ENCODE measurements around the gene VAX1. TPM values are rescaled to one million over a fixed set of nuclear protein-coding genes. Genes with fewer than 3 reads are reported as not detected.

The VAX1 gene
- total and polyA plus RNA-seq, 8 donors: not detected

DNA sequence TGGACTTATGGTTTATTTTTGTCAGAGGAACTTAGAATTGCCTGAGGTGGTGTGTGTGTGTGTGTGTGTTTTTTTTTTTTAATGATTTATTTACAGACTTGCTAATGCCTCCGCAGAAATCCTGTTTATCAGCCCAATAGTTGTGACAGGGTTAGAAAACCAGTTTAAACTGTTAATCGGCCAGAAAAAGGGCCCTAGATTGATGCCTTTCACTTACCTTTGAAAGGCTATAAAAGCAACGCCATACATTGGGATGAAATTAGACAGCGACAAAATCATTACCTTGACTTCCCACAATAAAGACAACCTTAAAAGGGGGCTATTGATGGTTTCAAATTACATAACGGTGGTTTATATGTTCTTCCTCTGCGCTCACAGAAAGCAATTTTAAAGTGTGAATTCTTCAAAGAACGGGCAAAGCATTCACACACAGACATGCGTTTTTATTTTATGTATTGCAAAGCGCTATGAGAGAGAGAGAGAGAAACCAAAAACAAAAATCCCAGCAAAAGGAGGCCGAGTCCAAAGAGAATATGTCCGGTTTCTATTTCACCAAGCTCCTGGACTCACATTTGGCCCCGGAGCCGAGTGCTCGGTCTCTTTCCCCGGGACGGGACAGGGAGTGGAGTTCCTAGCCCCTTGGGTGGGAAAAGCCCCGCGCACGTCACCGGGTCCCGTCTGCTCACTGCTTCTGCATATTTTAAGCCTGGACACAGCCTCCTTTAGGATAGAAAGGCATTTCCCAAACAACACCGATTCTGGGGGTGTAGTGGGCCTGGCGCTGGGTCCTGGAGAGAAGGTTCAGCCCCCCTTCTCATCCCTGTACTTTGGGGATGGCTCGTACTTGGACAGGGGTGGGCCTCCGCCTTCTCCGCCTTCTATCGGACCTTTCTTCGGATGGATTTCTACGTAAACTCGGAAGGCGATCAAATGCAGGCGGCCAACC lies 26.8 kb upstream of the VAX1 start:
- TF ChIP-seq, protein P1, sequence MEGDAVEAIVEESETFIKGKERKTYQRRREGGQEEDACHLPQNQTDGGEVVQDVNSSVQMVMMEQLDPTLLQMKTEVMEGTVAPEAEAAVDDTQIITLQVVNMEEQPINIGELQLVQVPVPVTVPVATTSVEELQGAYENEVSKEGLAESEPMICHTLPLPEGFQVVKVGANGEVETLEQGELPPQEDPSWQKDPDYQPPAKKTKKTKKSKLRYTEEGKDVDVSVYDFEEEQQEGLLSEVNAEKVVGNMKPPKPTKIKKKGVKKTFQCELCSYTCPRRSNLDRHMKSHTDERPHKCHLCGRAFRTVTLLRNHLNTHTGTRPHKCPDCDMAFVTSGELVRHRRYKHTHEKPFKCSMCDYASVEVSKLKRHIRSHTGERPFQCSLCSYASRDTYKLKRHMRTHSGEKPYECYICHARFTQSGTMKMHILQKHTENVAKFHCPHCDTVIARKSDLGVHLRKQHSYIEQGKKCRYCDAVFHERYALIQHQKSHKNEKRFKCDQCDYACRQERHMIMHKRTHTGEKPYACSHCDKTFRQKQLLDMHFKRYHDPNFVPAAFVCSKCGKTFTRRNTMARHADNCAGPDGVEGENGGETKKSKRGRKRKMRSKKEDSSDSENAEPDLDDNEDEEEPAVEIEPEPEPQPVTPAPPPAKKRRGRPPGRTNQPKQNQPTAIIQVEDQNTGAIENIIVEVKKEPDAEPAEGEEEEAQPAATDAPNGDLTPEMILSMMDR (IDR thresholded peaks at IDR 0.05): no peak
- no peak for ATAC-seq
- DNase-seq: no peak
- intact Hi-C loops (cut with DNase I): loop anchor here in 1 of 3 donors (5.0 kb wide), 1 partner anchor 363 kb away; no protein-coding TSS in a partner anchor
- Histone ChIP-seq H3K4me1 (peaks cover 0 to 19% (median 12%) of the 10 kb centered on the region in 3 donors), H3K4me3 (peak overlapping the region in 1 of 4 donors; percentile 11), H3K36me3 (no peaks in the 10 kb centered on the region), H3K27ac (no peak overlapping the region), H3K9me3 (no peaks in the 10 kb centered on the region), H3K27me3 (peaks cover 10 to 64% (median 17%) of the 10 kb centered on the region in 4 donors)
- WGBS, 2 donors: 17% methylated on average over 32 of the region's 32 CpGs
- FAIRE-seq: no peak

- peaks cover 14 to 65% (median 17%) of the 10 kb centered on the region in 4 donors for H3K27me3 ChIP-seq
- intact Hi-C loops (cut with DNase I): no loop called here
- H3K36me3 ChIP-seq: no peaks in the 10 kb centered on the region
- H3K4me1 ChIP-seq: peaks cover 0 to 19% (median 12%) of the 10 kb centered on the region in 3 donors
- no peaks in the 10 kb centered on the region for H3K9me3 ChIP-seq
- no peak overlapping the region for H3K27ac ChIP-seq
- H3K4me3 ChIP-seq: no peak overlapping the region
- TF ChIP-seq, protein P1 (IDR thresholded peaks at IDR 0.05): no peak
- 44 to 47% methylated on average over 16 of the region's 16 CpGs for WGBS, 2 donors
- no peak for FAIRE-seq
- no peak for DNase-seq
- no peak for ATAC-seq
These were observed 26.0 kb upstream of the VAX1 start for GRCh38 chr10:117163954-117164548.

DNA sequence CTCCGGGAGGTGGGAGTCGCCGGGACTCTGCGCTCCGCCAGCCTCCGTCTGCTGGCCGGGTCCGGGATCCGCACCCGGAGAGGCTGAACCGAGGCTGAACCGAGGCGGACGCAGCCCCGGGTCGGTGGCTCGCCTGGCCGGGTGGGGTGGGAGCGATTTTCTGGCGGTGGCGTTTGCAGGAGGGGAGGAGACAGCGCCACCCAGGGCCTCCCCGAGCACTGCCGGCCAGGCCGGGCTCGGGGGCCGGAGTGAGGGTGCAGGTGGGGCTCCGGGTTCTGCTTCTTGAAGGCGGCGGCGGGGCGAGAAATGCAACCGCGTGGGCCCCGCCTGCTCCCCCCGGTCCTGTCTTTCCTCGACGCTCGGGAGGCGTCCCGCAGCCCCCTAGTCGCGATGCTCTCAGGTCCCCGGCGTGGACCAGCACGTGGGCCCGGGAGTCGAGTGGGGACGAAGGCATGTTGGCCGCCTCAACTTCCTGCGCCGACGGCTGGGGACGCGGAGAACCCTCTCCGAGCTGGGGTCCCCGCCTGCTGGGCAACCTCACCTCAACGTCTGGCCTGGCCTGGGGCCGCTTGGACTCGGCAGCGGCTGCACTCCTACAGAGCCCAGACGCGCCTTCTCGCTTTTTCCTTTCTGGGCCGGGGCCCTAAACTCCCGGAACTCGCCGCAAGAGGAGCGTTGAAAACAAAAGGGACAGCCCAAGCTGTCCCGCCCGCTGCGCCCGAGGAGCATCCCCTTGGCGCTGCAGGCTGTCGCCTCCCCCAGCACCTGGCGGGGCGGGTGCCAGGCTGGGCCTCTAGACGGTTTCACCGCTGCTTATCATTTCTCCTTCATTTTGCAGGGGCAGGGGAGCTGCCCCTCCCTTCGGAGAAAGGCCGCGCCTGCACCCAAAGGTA lies 25.2 kb upstream of the VAX1 start:
- Histone ChIP-seq H3K9me3 (no peaks in the 10 kb centered on the region), H3K27ac (no peak overlapping the region), H3K4me1 (peaks cover 0 to 19% (median 12%) of the 10 kb centered on the region in 3 donors), H3K4me3 (peak overlapping the region in 2 of 4 donors; percentile 14 to 45), H3K27me3 (peaks cover 14 to 67% (median 19%) of the 10 kb centered on the region in 4 donors), H3K36me3 (no peaks in the 10 kb centered on the region)
- no peak for FAIRE-seq
- intact Hi-C loops (cut with DNase I): no loop called here
- ATAC-seq: peak in 3 of 4 donors; percentile 19 to 43 (median 33)
- TF ChIP-seq, protein P1 (IDR thresholded peaks at IDR 0.05): no peak
- WGBS, 2 donors: 8 to 9% methylated on average over 66 to 82 of the region's 82 CpGs
- peak in 2 of 6 donors; percentile 72 to 73 for DNase-seq

- H3K27ac ChIP-seq: no peak overlapping the region
- FAIRE-seq (no peak), DNase-seq (no peak), ATAC-seq (peak in 3 of 4 donors; percentile 22 to 49 (median 25))
- peak overlapping the region in 2 of 4 donors; percentile 14 to 45 for H3K4me3 ChIP-seq
- H3K27me3 ChIP-seq: peaks cover 8 to 64% (median 19%) of the 10 kb centered on the region in 4 donors
- WGBS, 2 donors: 8 to 9% methylated on average over 32 to 39 of the region's 39 CpGs
- no peaks in the 10 kb centered on the region for H3K36me3 ChIP-seq
- peaks cover 0 to 16% (median 7%) of the 10 kb centered on the region in 3 donors for H3K4me1 ChIP-seq
- intact Hi-C loops (cut with DNase I): no loop called here
- TF ChIP-seq, protein P1 (IDR thresholded peaks at IDR 0.05): no peak
- no peaks in the 10 kb centered on the region for H3K9me3 ChIP-seq
These were observed 24.3 kb upstream of the VAX1 start for GRCh38 chr10:117162093-117163060.

Measured in pancreas (tissue), 10 donors.